Stimulated activated naive CD4-positive, alpha-beta T cell (primary cell): ENCODE results near the gene NRCAM.
A peak's percentile ranks its signal among the peaks of the same experiment; 100 is the strongest.

Experiments used
- DNase-seq, 6 experiments: peaks; one replicate each; lab custom pipeline; 2025; lab: John Stamatoyannopoulos, UW

Gene NRCAM

GRCh38 chr7:108156897-108157605, 299.2 kb downstream of the NRCAM start:
- DNase-seq, result no peak

- DNase-seq, result no peak
Observed at GRCh38 chr7:108152198-108152597, 304.0 kb downstream of the NRCAM start.

- DNase-seq, result no peak
Observed at GRCh38 chr7:108149908-108150307, 306.3 kb downstream of the NRCAM start.

GRCh38 chr7:108149119-108149518, 307.1 kb downstream of the NRCAM start:
- DNase-seq, result no peak

GRCh38 chr7:108147031-108147563, 309.1 kb downstream of the NRCAM start:
- no peak for DNase-seq

GRCh38 chr7:108146070-108146842, 310.0 kb downstream of the NRCAM start:
- DNase-seq, result peak in 5 of 6 experiments; percentile 1 to 43 (median 16)

- DNase-seq, result no peak
Observed at GRCh38 chr7:108145401-108145800, 310.8 kb downstream of the NRCAM start.

GRCh38 chr7:108144931-108145330, 311.3 kb downstream of the NRCAM start:
- no peak for DNase-seq

- no peak for DNase-seq
Observed at GRCh38 chr7:108143658-108144420, 312.4 kb downstream of the NRCAM start.

GRCh38 chr7:108142675-108143259, 313.5 kb downstream of the NRCAM start:
- DNase-seq, result no peak

GRCh38 chr7:108142180-108142579, 314.1 kb downstream of the NRCAM start:
- DNase-seq, result no peak

- DNase-seq, result no peak
Observed at GRCh38 chr7:108140671-108141070, 315.6 kb downstream of the NRCAM start.

GRCh38 chr7:108138911-108139310, 317.3 kb downstream of the NRCAM start:
- DNase-seq, result no peak

GRCh38 chr7:108137993-108138392, 318.2 kb downstream of the NRCAM start:
- DNase-seq, result no peak

GRCh38 chr7:108137040-108137439, 319.2 kb downstream of the NRCAM start:
- no peak for DNase-seq

GRCh38 chr7:108136191-108136688, 320.0 kb downstream of the NRCAM start:
- no peak for DNase-seq

GRCh38 chr7:108135446-108136190, 320.6 kb downstream of the NRCAM start:
- DNase-seq, result peak in 1 of 6 experiments; percentile 8

GRCh38 chr7:108134486-108134885, 321.8 kb downstream of the NRCAM start:
- DNase-seq, result no peak

GRCh38 chr7:108132551-108133265, 323.5 kb downstream of the NRCAM start:
- no peak for DNase-seq

GRCh38 chr7:108130261-108130660, 326.0 kb downstream of the NRCAM start, which contains the start of gene LAMB4:
LAMB4 (minus strand) TSS chr7:108130361; CDS start chr7:108123164, 7,197 bp downstream.
- DNase-seq, result no peak
